GM12878 (cell line): ENCODE data around the gene CEACAM3.

Experiments used
- ESRRA ChIP-seq: IDR thresholded peaks from 2 replicates; pipeline ENCODE4 v1.6.1; 2012; ENCODE audit warnings: mild to moderate bottlenecking, low read length, improper control_type of control experiment
- FOXK2 ChIP-seq: fragments of 450-650 bp; IDR thresholded peaks from 2 replicates; pipeline ENCODE4 v1.6.1; 2017; ENCODE audit warnings: mild to moderate bottlenecking, moderate library complexity
- ZNF274 ChIP-seq: IDR thresholded peaks from one replicate; pipeline ENCODE4 v1.8.0; 2011; ENCODE audit not compliant: insufficient read length, insufficient read depth
- ZZZ3 ChIP-seq: IDR thresholded peaks from 2 replicates; pipeline ENCODE4 v1.6.1; 2011; ENCODE audit warnings: low read depth; ENCODE audit not compliant: control insufficient read depth, insufficient read length
- TF ChIP-seq, protein P1 (sequence below), 3 experiments: IDR thresholded peaks in 2 of 3; conservative IDR thresholded peaks in 1 of 3; 2 replicates each; pipeline ENCODE4 v1.5.1; 2011; ENCODE audit warnings: low read depth in 3 of 3, low read length in 3 of 3, mild to moderate bottlenecking in 3 of 3, control low read depth in 2 of 3, moderate library complexity in 2 of 3, inconsistent platforms in 1 of 3, mixed read lengths in 1 of 3; ENCODE audit not compliant: control insufficient read depth in 2 of 3, insufficient read depth in 1 of 3; ENCODE audit errors: extremely low read depth in 1 of 3

GRCh38 chr19:41859213-41859617 lies 62.8 kb downstream of the CEACAM3 start:
- TF ChIP-seq ESRRA, result no peak
- no peak for TF ChIP-seq ZNF274
- TF ChIP-seq FOXK2, result no peak
- TF ChIP-seq, protein P1, sequence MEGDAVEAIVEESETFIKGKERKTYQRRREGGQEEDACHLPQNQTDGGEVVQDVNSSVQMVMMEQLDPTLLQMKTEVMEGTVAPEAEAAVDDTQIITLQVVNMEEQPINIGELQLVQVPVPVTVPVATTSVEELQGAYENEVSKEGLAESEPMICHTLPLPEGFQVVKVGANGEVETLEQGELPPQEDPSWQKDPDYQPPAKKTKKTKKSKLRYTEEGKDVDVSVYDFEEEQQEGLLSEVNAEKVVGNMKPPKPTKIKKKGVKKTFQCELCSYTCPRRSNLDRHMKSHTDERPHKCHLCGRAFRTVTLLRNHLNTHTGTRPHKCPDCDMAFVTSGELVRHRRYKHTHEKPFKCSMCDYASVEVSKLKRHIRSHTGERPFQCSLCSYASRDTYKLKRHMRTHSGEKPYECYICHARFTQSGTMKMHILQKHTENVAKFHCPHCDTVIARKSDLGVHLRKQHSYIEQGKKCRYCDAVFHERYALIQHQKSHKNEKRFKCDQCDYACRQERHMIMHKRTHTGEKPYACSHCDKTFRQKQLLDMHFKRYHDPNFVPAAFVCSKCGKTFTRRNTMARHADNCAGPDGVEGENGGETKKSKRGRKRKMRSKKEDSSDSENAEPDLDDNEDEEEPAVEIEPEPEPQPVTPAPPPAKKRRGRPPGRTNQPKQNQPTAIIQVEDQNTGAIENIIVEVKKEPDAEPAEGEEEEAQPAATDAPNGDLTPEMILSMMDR (IDR thresholded peaks at IDR 0.05 in 2 of 3, conservative IDR thresholded peaks at IDR 0.05 in 1 of 3; ENCODE audit: control insufficient read depth in 2 of 3, extremely low read depth in 1 of 3, insufficient read depth in 1 of 3, low read depth in 3 of 3, low read length in 3 of 3), result peak in 1 of 3 experiments; percentile 74; a peak in 2 of 6 replicates
- no peak for TF ChIP-seq ZZZ3
